ENCODE data around the gene PSME3.

PSME3 gene

GRCh38 chr17:42784811-42785592 is 48.2 kb upstream of the PSME3 start:
- H3K4me3 ChIP-seq (ENCODE audit: insufficient read depth, low read length, poor library complexity, severe bottlenecking), result no peak overlapping the region
- H3K4me2 ChIP-seq (ENCODE audit: low read depth, low read length, poor library complexity, severe bottlenecking), result no peak overlapping the region
- H4K20me1 ChIP-seq (ENCODE audit: low read depth, low read length), result no peaks in the 10 kb centered on the region
- no peak overlapping the region for H2AFZ ChIP-seq (ENCODE audit: low read depth, low read length, severe bottlenecking)
- H3K36me3 ChIP-seq (ENCODE audit: low read length), result no peaks in the 10 kb centered on the region
- H3K79me2 ChIP-seq (ENCODE audit: insufficient read depth, low read length), result no peaks in the 10 kb centered on the region
- no peaks in the 10 kb centered on the region for H3K9me3 ChIP-seq (ENCODE audit: insufficient read depth, low read length)
- TF ChIP-seq CTCF (IDR thresholded peaks at IDR 0.05; ENCODE audit: insufficient read depth, low read length, poor library complexity, severe bottlenecking) (no peak), EZH2phosphoT487 (conservative IDR thresholded peaks at IDR 0.05; ENCODE audit: low read length) (no peak)
- H3K27ac ChIP-seq (ENCODE audit: low read depth, low read length), result no peak overlapping the region
- H3K9ac ChIP-seq (ENCODE audit: low read length), result no peak overlapping the region
- H3K9me2 ChIP-seq (replicated peaks; ENCODE audit: insufficient read depth, low read length), result no peaks in the 10 kb centered on the region
- H3K27me3 ChIP-seq (ENCODE audit: low read length), result no peaks in the 10 kb centered on the region
- H3F3A ChIP-seq (ENCODE audit: insufficient read depth), result no peaks in the 10 kb centered on the region

GRCh38 chr17:42787266-42787665 is 45.9 kb upstream of the PSME3 start:
- Histone ChIP-seq H3F3A (ENCODE audit: insufficient read depth) (no peaks in the 10 kb centered on the region), H3K27me3 (ENCODE audit: low read length) (no peaks in the 10 kb centered on the region), H3K9ac (ENCODE audit: low read length) (no peak overlapping the region), H3K36me3 (ENCODE audit: low read length) (no peaks in the 10 kb centered on the region), H3K4me3 (ENCODE audit: insufficient read depth, low read length, poor library complexity, severe bottlenecking) (no peak overlapping the region), H3K27ac (ENCODE audit: low read depth, low read length) (no peak overlapping the region), H2AFZ (ENCODE audit: low read depth, low read length, severe bottlenecking) (no peak overlapping the region), H4K20me1 (ENCODE audit: low read depth, low read length) (no peaks in the 10 kb centered on the region), H3K4me2 (ENCODE audit: low read depth, low read length, poor library complexity, severe bottlenecking) (no peak overlapping the region), H3K79me2 (ENCODE audit: insufficient read depth, low read length) (no peaks in the 10 kb centered on the region), H3K9me3 (ENCODE audit: insufficient read depth, low read length) (no peaks in the 10 kb centered on the region), H3K9me2 (replicated peaks; ENCODE audit: insufficient read depth, low read length) (no peaks in the 10 kb centered on the region)
- TF ChIP-seq EZH2phosphoT487 (conservative IDR thresholded peaks at IDR 0.05; ENCODE audit: low read length) (no peak), CTCF (IDR thresholded peaks at IDR 0.05; ENCODE audit: insufficient read depth, low read length, poor library complexity, severe bottlenecking) (no peak)

- Histone ChIP-seq H3F3A (ENCODE audit: insufficient read depth) (no peaks in the 10 kb centered on the region), H3K79me2 (ENCODE audit: insufficient read depth, low read length) (no peaks in the 10 kb centered on the region), H3K9me2 (replicated peaks; ENCODE audit: insufficient read depth, low read length) (no peaks in the 10 kb centered on the region), H3K27me3 (ENCODE audit: low read length) (no peaks in the 10 kb centered on the region), H3K27ac (ENCODE audit: low read depth, low read length) (no peak overlapping the region), H4K20me1 (ENCODE audit: low read depth, low read length) (no peaks in the 10 kb centered on the region), H3K9me3 (ENCODE audit: insufficient read depth, low read length) (no peaks in the 10 kb centered on the region), H3K9ac (ENCODE audit: low read length) (no peak overlapping the region), H3K4me3 (ENCODE audit: insufficient read depth, low read length, poor library complexity, severe bottlenecking) (no peak overlapping the region), H3K36me3 (ENCODE audit: low read length) (no peaks in the 10 kb centered on the region), H3K4me2 (ENCODE audit: low read depth, low read length, poor library complexity, severe bottlenecking) (no peak overlapping the region), H2AFZ (ENCODE audit: low read depth, low read length, severe bottlenecking) (no peak overlapping the region)
- TF ChIP-seq CTCF (IDR thresholded peaks at IDR 0.05; ENCODE audit: insufficient read depth, low read length, poor library complexity, severe bottlenecking) (no peak), EZH2phosphoT487 (conservative IDR thresholded peaks at IDR 0.05; ENCODE audit: low read length) (no peak)
These were observed 41.2 kb upstream of the PSME3 start for GRCh38 chr17:42791948-42792347.

Measured in SU-DHL-6 (cell line).